AG09309 (cell line): ENCODE data around the gene LOXL1.
A peak's percentile ranks its signal among the peaks of the same experiment; 100 is the strongest.

Experiments used
- DNase-seq: peaks from one replicate; pipeline ENCODE4 v3.0.0-alpha.2; 2010; ENCODE audit warnings: low read depth
- H3K4me3 ChIP-seq: 2 replicates; pipeline ENCODE4 v1.5.1; 2011; ENCODE audit warnings: mild to moderate bottlenecking, low read depth, low read length, moderate library complexity; ENCODE audit not compliant: control insufficient read depth
- CTCF ChIP-seq: IDR thresholded peaks from 2 replicates; pipeline ENCODE4 v1.5.1; 2011; ENCODE audit warnings: mild to moderate bottlenecking, low read depth, low read length, inconsistent platforms; ENCODE audit not compliant: insufficient read depth, control insufficient read depth; ENCODE audit errors: missing control alignments

LOXL1 gene

GRCh38 chr15:73923488-73924164 lies 2.6 kb upstream of the LOXL1 start:
- no peak for TF ChIP-seq CTCF
- no peak for DNase-seq
- no peak overlapping the region for H3K4me3 ChIP-seq

- peak; percentile 50 for DNase-seq
- TF ChIP-seq CTCF = no peak
- no peak overlapping the region for H3K4me3 ChIP-seq
These were observed 1.9 kb upstream of the LOXL1 start for GRCh38 chr15:73924171-73924921.

- peak overlapping the region; percentile 85 for H3K4me3 ChIP-seq
- no peak for TF ChIP-seq CTCF
- no peak for DNase-seq
These were observed 429 bp upstream of the LOXL1 start for GRCh38 chr15:73925848-73926218.

GRCh38 chr15:73927003-73927475 lies 777 bp downstream of the LOXL1 start:
- DNase-seq = no peak

GRCh38 chr15:73927476-73928240 lies 1.4 kb downstream of the LOXL1 start:
- no peak for DNase-seq
- TF ChIP-seq CTCF = peak; percentile 59
- peak overlapping the region; percentile 85 for H3K4me3 ChIP-seq

More at GRCh38 chr15:73927003-73927475, 777 bp downstream of the LOXL1 start:
- peak overlapping the region; percentile 85 for H3K4me3 ChIP-seq
- no peak for TF ChIP-seq CTCF

- TF ChIP-seq CTCF = no peak
- no peak for DNase-seq
- H3K4me3 ChIP-seq = peak overlapping the region; percentile 85
These were observed 1.9 kb downstream of the LOXL1 start for GRCh38 chr15:73928241-73928579.
